ENCODE results near the gene PDGFD. TPM values are rescaled to one million over a fixed set of nuclear protein-coding genes. Genes with fewer than 3 reads are reported as not detected.

PDGFD gene
- total and polyA plus RNA-seq, 2 donors (not counting 1 experiment from before 2014, with no cell fraction given) = 0.07 to 0.71 TPM

- Histone ChIP-seq H3K9me3 (ENCODE audit: control extremely low read depth in 1 of 3, control insufficient read depth in 2 of 3, insufficient read depth in 1 of 3, low read length in 2 of 3) (no peaks in the 10 kb centered on the region), H2AFZ (ENCODE audit: insufficient read depth, low read depth, low read length, poor library complexity, severe bottlenecking) (no peak overlapping the region), H4K20me1 (ENCODE audit: control insufficient read depth, insufficient read depth, low read length, poor library complexity, severe bottlenecking) (no peaks in the 10 kb centered on the region), H3K9ac (ENCODE audit: low read length) (no peak overlapping the region), H3K27ac (ENCODE audit: low read length in 2 of 2) (no peak overlapping the region), H3K36me3 (replicated peaks in 1 of 2; ENCODE audit: control extremely low read depth in 1 of 2, control insufficient read depth in 1 of 2, extremely low read depth in 1 of 2, insufficient read depth in 2 of 2, low read length in 1 of 2) (no peaks in the 10 kb centered on the region), H3K79me2 (ENCODE audit: control insufficient read depth, insufficient read depth, low read length) (no peaks in the 10 kb centered on the region), H3K4me1 (ENCODE audit: control insufficient read depth in 2 of 2, insufficient read depth in 2 of 2, low read length in 2 of 2) (peaks cover 0 to 2% of the 10 kb centered on the region in 2 donors), H3K4me2 (replicated peaks; ENCODE audit: low read depth, low read length, poor library complexity, severe bottlenecking) (no peak overlapping the region), H3K4me3 (ENCODE audit: control extremely low read depth in 1 of 5, extremely low read depth in 1 of 5, insufficient read depth in 1 of 5, low read depth in 2 of 5, low read length in 4 of 5) (no peak overlapping the region), H3K27me3 (replicated peaks in 1 of 4; ENCODE audit: control extremely low read depth in 1 of 4, control insufficient read depth in 3 of 4, insufficient read depth in 4 of 4, low read length in 3 of 4) (peaks cover 0 to 3% (median 0%) of the 10 kb centered on the region in 4 experiments)
- ATAC-seq (ENCODE audit: low read depth) (no peak), DNase-seq (no peak)
- Mint-ChIP-seq H3K9me3 (ENCODE audit: insufficient read depth) (no peaks in the 10 kb centered on the region), H3K27me3 (peaks cover 18% of the 10 kb centered on the region), H3K4me3 (no peak overlapping the region), H3K27ac (no peak overlapping the region), H3K4me1 (peaks cover 6% of the 10 kb centered on the region)
- no peak for TF ChIP-seq CTCF (IDR thresholded peaks at IDR 0.05)
- TF ChIP-seq EZH2 (IDR thresholded peaks at IDR 0.05; ENCODE audit: borderline replicate concordance, insufficient read depth, low read depth, low read length, poor library complexity, severe bottlenecking) = no peak
- ChIA-PET CTCF (no interaction called here), POLR2A (no interaction called here)
- WGBS (ENCODE audit: insufficient coverage) = 100% methylated on average over 3 of the region's 7 CpGs
- intact Hi-C loops (cut with micrococcal nuclease) = no loop called here
These were observed 293.1 kb downstream of the PDGFD start for GRCh38 chr11:103870821-103871309.

GRCh38 chr11:103867481-103867880 is 296.5 kb downstream of the PDGFD start:
- H3K4me3 ChIP-seq (ENCODE audit: control extremely low read depth in 1 of 5, extremely low read depth in 1 of 5, insufficient read depth in 1 of 5, low read depth in 2 of 5, low read length in 4 of 5) = no peak overlapping the region

More at GRCh38 chr11:103867481-103867880, 296.5 kb downstream of the PDGFD start:
- Histone ChIP-seq H3K4me1 (ENCODE audit: control insufficient read depth in 2 of 2, insufficient read depth in 2 of 2, low read length in 2 of 2) (peaks cover 2 to 6% of the 10 kb centered on the region in 2 donors), H3K79me2 (ENCODE audit: control insufficient read depth, insufficient read depth, low read length) (no peaks in the 10 kb centered on the region), H2AFZ (ENCODE audit: insufficient read depth, low read depth, low read length, poor library complexity, severe bottlenecking) (no peak overlapping the region), H4K20me1 (ENCODE audit: control insufficient read depth, insufficient read depth, low read length, poor library complexity, severe bottlenecking) (no peaks in the 10 kb centered on the region), H3K9me3 (ENCODE audit: control extremely low read depth in 1 of 3, control insufficient read depth in 2 of 3, insufficient read depth in 1 of 3, low read length in 2 of 3) (no peaks in the 10 kb centered on the region), H3K36me3 (replicated peaks in 1 of 2; ENCODE audit: control extremely low read depth in 1 of 2, control insufficient read depth in 1 of 2, extremely low read depth in 1 of 2, insufficient read depth in 2 of 2, low read length in 1 of 2) (no peaks in the 10 kb centered on the region), H3K27ac (ENCODE audit: low read length in 2 of 2) (no peak overlapping the region), H3K9ac (ENCODE audit: low read length) (no peak overlapping the region), H3K27me3 (replicated peaks in 1 of 4; ENCODE audit: control extremely low read depth in 1 of 4, control insufficient read depth in 3 of 4, insufficient read depth in 4 of 4, low read length in 3 of 4) (peaks cover 0 to 10% (median 4%) of the 10 kb centered on the region in 4 experiments), H3K4me2 (replicated peaks; ENCODE audit: low read depth, low read length, poor library complexity, severe bottlenecking) (no peak overlapping the region)
- POLR2A ChIA-PET = no interaction called here
- TF ChIP-seq EZH2 (IDR thresholded peaks at IDR 0.05; ENCODE audit: borderline replicate concordance, insufficient read depth, low read depth, low read length, poor library complexity, severe bottlenecking) (no peak), CTCF (IDR thresholded peaks at IDR 0.05) (no peak)
- no peak overlapping the region for H3K4me3 Mint-ChIP-seq
- no peak overlapping the region for H3K27ac Mint-ChIP-seq
- ATAC-seq (ENCODE audit: low read depth) (no peak), DNase-seq (no peak)
- 100% methylated on average over 1 of the region's 4 CpGs for WGBS (ENCODE audit: insufficient coverage)
- intact Hi-C loops (cut with micrococcal nuclease) = no loop called here
- H3K4me1 Mint-ChIP-seq = peaks cover 6% of the 10 kb centered on the region
- no peaks in the 10 kb centered on the region for H3K9me3 Mint-ChIP-seq (ENCODE audit: insufficient read depth)
- peaks cover 36% of the 10 kb centered on the region for H3K27me3 Mint-ChIP-seq
- CTCF ChIA-PET = no interaction called here

Data from B cell (primary cell).